Heart left ventricle (tissue), 16 donors: ENCODE data around the gene SPSB4. TPM values are rescaled to one million over a fixed set of nuclear protein-coding genes. Genes with fewer than 3 reads are reported as not detected.

ENCODE experiments used
- ATAC-seq, 4 donors: fragments of 200-7000 bp; cut with Tn5 transposase; one replicate each; pipeline ENCODE4 v1.9.1; 2020 to 2022; ENCODE audit warnings: moderate library complexity in 4 of 4, mild to moderate bottlenecking in 3 of 4, moderate number of reproducible peaks in 1 of 4
- DNase-seq, 5 donors: peaks; one replicate each; pipeline ENCODE4 v3.0.0-alpha.2; 2020
- H3K27ac ChIP-seq, 12 donors: fragments of 200-600 bp; sonication (generic) in 4 of 12; one replicate each; pipeline versions ENCODE4 v1.5.0 to v1.8.0; 2016 to 2022; ENCODE audit warnings: mild to moderate bottlenecking in 2 of 12
- H3K27me3 ChIP-seq, 9 donors: fragments of 200-600 bp; sonication (generic) in 2 of 9; one replicate each; pipeline versions ENCODE4 v1.5.1 to v1.8.0; 2016 to 2022; ENCODE audit warnings: mild to moderate bottlenecking in 3 of 9
- H3K36me3 ChIP-seq, 9 donors: fragments of 200-600 bp; sonication (generic) in 2 of 9; one replicate each; pipeline versions ENCODE4 v1.5.0 to v1.8.0; 2018 to 2022; ENCODE audit warnings: mild to moderate bottlenecking in 2 of 9
- H3K4me1 ChIP-seq, 12 donors: fragments of 200-600 bp; sonication (generic) in 4 of 12; one replicate each; pipeline versions ENCODE4 v1.5.0 to v1.8.0; 2016 to 2022; ENCODE audit warnings: mild to moderate bottlenecking in 3 of 12
- H3K4me3 ChIP-seq, 12 donors: fragments of 200-600 bp; sonication (generic) in 4 of 12; one replicate each; pipeline versions ENCODE4 v1.5.0 to v1.8.0; 2017 to 2022; ENCODE audit warnings: mild to moderate bottlenecking in 9 of 12, moderate library complexity in 4 of 12
- H3K9me3 ChIP-seq, 12 donors: fragments of 200-600 bp; sonication (generic) in 4 of 12; one replicate each; pipeline versions ENCODE4 v1.5.0 to v1.8.0; 2016 to 2022; ENCODE audit warnings: mild to moderate bottlenecking in 1 of 12
- POLR2A ChIP-seq, 2 donors: fragments of 450-650 bp; IDR thresholded peaks; one replicate each; pipeline ENCODE4 v1.6.1; 2017; ENCODE audit warnings: antibody characterized with exemption in 2 of 2, mild to moderate bottlenecking in 2 of 2, moderate library complexity in 2 of 2
- WGBS, 4 donors: extraction: QIAGEN DNeasy Blood & Tissue Kit in 2 of 4; methylation state at CpG; one replicate each; pipeline versions ENCODE4 v1.1.5 to v1.1.7; 2013 to 2018; 5-methylcytosine and 5-hydroxymethylcytosine counted together
- intact Hi-C, 10 donors: fragments of 100-400 bp; cut with DNase I; formaldehyde crosslinking; loops; one replicate each; pipeline versions ENCODE4 v1.11.1 to v1.14.2; 2022
- polyA plus RNA-seq, 2 donors: library from polyadenylated mRNA; stranded (reverse); fragments of 200-250 nt; gene quantifications; one replicate each; pipeline ENCODE4 v1.2.3, GENCODE V29; 2013
- total RNA-seq, 9 donors: library from RNA; depleted of rRNA in 2 of 9; stranded (reverse); fragments of >200 nt in 2 of 9; fragmentation: NEBNext Ultra II Directional in 3 of 9; extraction: Animal tissue kit (Norgen Biotek cat#: 25700) in 3 of 9; gene quantifications; one replicate each; pipeline versions ENCODE4 v1.1.0 to v1.2.4, GENCODE V29; 2016 to 2023
- TF ChIP-seq, protein P1 (sequence below), 12 donors: fragments of 200-600 bp; sonication (generic) in 4 of 12; IDR thresholded peaks; one replicate each; pipeline versions ENCODE4 v1.5.0 to v1.8.0; 2018 to 2022; ENCODE audit warnings: antibody characterized with exemption in 12 of 12, mild to moderate bottlenecking in 5 of 12
- donor health status: ischemic (EF 13 %, LVEDD 7.1; RV severe dilation, severe dysfunction).
- donor health status: healthy with polysubstance abuse.
- donor health status: DM: no; HTN: yes; CAD: no.
- donor health status: DM: no; HTN: no; CAD: no.
- donor health status: ischemic (EF 25% LVEDD 6.9; RV normal size, moderate dysfunction).
- donor health status: ischemic (EF 25% LVEDD 5.7; RV mildly dilated, moderate dysfunction).
- donor health status: healthy.
- donor health status: DM: yes; HTN: yes; CAD: no.
- donor health status: ischemic (EF 35%, LVEDD 5.7; RV mildly dilated, moderate dysfunction).
- donor health status: nonischemic (EF 11% LVEDD 7.7; RV severe dilation, severe dysfunction).
- donor health status: DM: yes; HTN: yes; CAD: no.
- donor health status: PGD.
- donor health status: ischemic (EF 29% LVEDD 5.4; RV normal size, mild dysfunction).
- donor health status: nonischemic (EF 23%, LVEDD 6.1; RV moderate dilation, normal function).

The SPSB4 gene
- total and polyA plus RNA-seq, 11 donors: 3.3 to 11.1 (median 4.8) TPM

DNA sequence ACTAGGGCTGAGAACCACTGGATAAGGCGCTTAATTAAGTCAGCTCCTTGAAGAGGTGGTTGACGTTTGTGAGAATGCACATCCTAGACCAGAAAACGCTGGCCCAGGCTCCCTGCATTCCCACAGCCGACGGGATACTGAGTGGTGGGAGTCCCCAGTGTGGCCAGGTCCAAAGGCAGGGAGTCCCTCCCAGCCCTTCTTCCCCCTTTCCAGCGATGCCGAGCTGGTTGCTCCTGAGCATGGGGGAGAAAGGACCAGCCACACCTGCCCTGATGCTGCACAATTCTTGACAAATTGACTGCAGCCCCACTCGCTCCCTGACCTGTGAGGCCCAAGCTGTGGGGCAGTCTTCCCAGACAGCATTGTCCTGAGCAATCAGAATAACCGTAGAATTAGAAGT is 101.0 kb downstream of the SPSB4 start:
- TF ChIP-seq, protein P1, sequence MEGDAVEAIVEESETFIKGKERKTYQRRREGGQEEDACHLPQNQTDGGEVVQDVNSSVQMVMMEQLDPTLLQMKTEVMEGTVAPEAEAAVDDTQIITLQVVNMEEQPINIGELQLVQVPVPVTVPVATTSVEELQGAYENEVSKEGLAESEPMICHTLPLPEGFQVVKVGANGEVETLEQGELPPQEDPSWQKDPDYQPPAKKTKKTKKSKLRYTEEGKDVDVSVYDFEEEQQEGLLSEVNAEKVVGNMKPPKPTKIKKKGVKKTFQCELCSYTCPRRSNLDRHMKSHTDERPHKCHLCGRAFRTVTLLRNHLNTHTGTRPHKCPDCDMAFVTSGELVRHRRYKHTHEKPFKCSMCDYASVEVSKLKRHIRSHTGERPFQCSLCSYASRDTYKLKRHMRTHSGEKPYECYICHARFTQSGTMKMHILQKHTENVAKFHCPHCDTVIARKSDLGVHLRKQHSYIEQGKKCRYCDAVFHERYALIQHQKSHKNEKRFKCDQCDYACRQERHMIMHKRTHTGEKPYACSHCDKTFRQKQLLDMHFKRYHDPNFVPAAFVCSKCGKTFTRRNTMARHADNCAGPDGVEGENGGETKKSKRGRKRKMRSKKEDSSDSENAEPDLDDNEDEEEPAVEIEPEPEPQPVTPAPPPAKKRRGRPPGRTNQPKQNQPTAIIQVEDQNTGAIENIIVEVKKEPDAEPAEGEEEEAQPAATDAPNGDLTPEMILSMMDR (IDR thresholded peaks at IDR 0.05): no peak
- no peak for TF ChIP-seq POLR2A (IDR thresholded peaks at IDR 0.05)
- Histone ChIP-seq H3K9me3 (no peaks in the 10 kb centered on the region), H3K27me3 (no peaks in the 10 kb centered on the region), H3K36me3 (peaks cover 0 to 3% (median 0%) of the 10 kb centered on the region in 9 donors), H3K27ac (no peak overlapping the region), H3K4me3 (no peak overlapping the region), H3K4me1 (peaks cover 0 to 12% (median 0%) of the 10 kb centered on the region in 12 donors)
- WGBS, 4 donors: 74 to 90% (median 82%) methylated on average over 9 of the region's 9 CpGs
- ATAC-seq (no peak), DNase-seq (no peak)
- intact Hi-C loops: no loop called here

DNA sequence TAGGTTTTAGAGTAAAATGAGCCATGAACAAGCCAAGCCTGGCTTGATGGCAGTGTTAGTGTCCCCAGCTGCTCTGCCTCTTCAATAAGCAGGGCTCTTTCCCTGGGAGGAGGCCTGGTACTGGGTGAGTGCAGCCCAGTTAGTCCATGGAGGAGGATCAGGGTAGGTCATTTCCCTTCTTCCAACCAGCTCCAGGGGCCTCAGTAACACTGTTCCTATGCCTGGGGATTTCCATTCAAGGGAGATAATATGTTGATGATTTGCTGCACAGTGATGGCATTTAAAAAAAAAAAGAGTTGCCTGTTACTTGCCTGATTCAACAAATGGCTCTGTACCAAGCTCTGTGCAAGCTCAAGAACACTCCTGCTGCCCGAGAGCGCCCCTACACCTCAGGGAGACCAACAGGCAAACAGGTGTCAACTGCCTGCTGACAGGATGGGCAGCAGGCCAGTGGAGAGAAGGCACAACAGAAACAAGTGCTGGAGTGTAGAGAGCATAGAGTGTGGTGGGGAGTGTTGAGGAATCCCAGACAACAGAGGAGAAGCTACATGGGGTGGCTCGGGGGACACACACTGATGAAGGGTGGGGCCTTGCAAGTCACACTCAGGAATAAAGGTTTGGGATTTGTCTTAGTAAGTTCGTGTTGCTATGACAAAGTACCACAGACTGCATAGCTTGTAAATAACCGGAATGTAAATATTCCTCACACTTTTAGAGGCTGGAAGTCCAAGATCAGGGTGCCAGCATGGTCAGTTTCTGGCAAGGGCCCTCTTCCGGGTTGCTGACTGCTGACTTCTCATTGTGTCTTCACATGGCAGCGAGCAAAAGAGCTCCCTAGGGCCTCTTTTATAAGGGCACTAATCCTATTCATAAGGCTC is 101.9 kb downstream of the SPSB4 start:
- H3K27me3 ChIP-seq: no peaks in the 10 kb centered on the region
- peaks cover 0 to 12% (median 0%) of the 10 kb centered on the region in 12 donors for H3K4me1 ChIP-seq
- no peak overlapping the region for H3K4me3 ChIP-seq
- TF ChIP-seq, protein P1 (IDR thresholded peaks at IDR 0.05): peak in 1 of 12 donors; percentile 3
- no peak for TF ChIP-seq POLR2A (IDR thresholded peaks at IDR 0.05)
- H3K9me3 ChIP-seq: no peaks in the 10 kb centered on the region
- no peaks in the 10 kb centered on the region for H3K36me3 ChIP-seq
- 55 to 66% (median 60%) methylated on average over 7 of the region's 7 CpGs for WGBS, 4 donors
- peak overlapping the region in 2 of 12 donors; percentile 15 to 19 for H3K27ac ChIP-seq
- DNase-seq: peak; percentile 44 to 84 (median 56)
- peak; percentile 56 to 89 (median 84) for ATAC-seq
- intact Hi-C loops: no loop called here

DNA sequence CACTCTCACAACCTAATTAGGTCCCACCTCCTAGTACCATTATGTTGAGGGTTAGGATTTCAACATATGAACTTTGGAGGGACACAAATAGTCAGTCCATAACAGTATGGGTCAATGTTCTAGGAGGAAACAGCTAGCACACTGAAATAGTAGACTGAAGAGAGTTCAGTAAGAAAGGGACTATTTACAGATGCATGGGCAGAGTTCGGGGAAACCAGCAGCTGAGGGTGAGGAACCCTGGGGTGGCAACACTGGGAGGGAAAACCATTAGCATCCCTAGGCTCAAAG is 102.5 kb downstream of the SPSB4 start:
- no peaks in the 10 kb centered on the region for H3K9me3 ChIP-seq
- peaks cover 0 to 12% (median 0%) of the 10 kb centered on the region in 12 donors for H3K4me1 ChIP-seq
- no peaks in the 10 kb centered on the region for H3K36me3 ChIP-seq
- intact Hi-C loops: no loop called here
- H3K27ac ChIP-seq: peak overlapping the region in 1 of 12 donors; percentile 19
- DNase-seq (no peak), ATAC-seq (no peak)
- no peak overlapping the region for H3K4me3 ChIP-seq
- 63 to 84% (median 73%) methylated on average over 1 of the region's 1 CpG for WGBS, 4 donors
- no peaks in the 10 kb centered on the region for H3K27me3 ChIP-seq
- TF ChIP-seq, protein P1 (IDR thresholded peaks at IDR 0.05): no peak
- no peak for TF ChIP-seq POLR2A (IDR thresholded peaks at IDR 0.05)

GRCh38 chr3:141164852-141165251 is 113.7 kb downstream of the SPSB4 start:
- no peaks in the 10 kb centered on the region for H3K4me1 ChIP-seq
- intact Hi-C loops: no loop called here
- peak overlapping the region in 2 of 12 donors; percentile 9 to 37 for H3K27ac ChIP-seq
- ATAC-seq (peak in 2 of 4 donors; percentile 32 to 34), DNase-seq (no peak)
- peaks cover 0 to 28% (median 10%) of the 10 kb centered on the region in 12 donors for H3K9me3 ChIP-seq
- H3K27me3 ChIP-seq: no peaks in the 10 kb centered on the region
- H3K4me3 ChIP-seq: no peak overlapping the region
- 62 to 73% (median 66%) methylated on average over 5 of the region's 5 CpGs for WGBS, 4 donors
- no peak for TF ChIP-seq POLR2A (IDR thresholded peaks at IDR 0.05)
- TF ChIP-seq, protein P1 (IDR thresholded peaks at IDR 0.05): no peak
- no peaks in the 10 kb centered on the region for H3K36me3 ChIP-seq
